ENCODE measurements around the gene PTPRK.

- TF ChIP-seq CTCF (IDR thresholded peaks at IDR 0.05) (no peak), POLR2A (IDR thresholded peaks at IDR 0.05) (no peak)
Measured at GRCh38 chr6:128395188-128395587, 125.2 kb downstream of the PTPRK start.
